GM20000 (cell line): ENCODE results near the gene CACNA1B.

Source experiments
- DNase-seq: peaks from one replicate; pipeline ENCODE4 v3.0.0; 2012; ENCODE audit warnings: low spot score
- TF ChIP-seq, protein P1 (sequence below): IDR thresholded peaks from 2 replicates; pipeline ENCODE4 v1.5.1; 2012; ENCODE audit warnings: mild to moderate bottlenecking, control low read depth; ENCODE audit errors: extremely low read depth, missing control alignments

The CACNA1B gene

DNA sequence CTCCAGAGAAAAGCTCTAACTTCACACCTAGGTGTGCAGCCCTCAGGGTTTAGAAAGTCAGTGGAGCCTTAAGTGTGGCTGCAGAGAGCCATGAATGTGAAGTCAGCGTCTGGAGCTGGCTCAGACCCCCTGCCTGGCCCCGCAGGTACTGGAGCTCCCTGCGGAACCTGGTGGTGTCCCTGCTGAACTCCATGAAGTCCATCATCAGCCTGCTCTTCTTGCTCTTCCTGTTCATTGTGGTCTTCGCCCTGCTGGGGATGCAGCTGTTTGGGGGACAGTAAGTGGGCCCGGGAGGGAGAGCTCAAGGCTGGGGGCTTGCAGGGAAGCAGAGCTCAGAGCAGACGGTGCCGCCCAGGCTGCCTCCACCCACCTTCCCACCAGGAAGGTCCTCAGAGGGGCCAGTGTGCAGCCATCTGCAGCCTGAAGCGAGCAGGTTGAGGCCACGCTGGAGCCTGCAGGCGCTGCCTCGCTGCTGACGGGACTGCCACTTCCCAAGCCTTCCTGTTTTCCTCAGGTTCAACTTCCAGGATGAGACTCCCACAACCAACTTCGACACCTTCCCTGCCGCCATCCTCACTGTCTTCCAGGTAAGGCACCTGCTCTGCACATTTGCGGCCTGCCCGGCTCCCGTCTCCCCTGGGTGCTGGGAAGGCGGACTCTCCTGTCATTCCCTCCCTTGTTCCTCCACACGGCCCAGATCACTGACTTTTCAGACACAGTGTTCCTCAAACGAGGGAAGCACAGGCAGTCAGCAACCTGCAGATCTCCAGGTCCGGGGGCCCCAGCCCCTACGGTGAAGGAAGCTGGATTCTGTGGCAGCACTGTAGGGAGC, 108.9 kb downstream of the CACNA1B start:
- TF ChIP-seq, protein P1, sequence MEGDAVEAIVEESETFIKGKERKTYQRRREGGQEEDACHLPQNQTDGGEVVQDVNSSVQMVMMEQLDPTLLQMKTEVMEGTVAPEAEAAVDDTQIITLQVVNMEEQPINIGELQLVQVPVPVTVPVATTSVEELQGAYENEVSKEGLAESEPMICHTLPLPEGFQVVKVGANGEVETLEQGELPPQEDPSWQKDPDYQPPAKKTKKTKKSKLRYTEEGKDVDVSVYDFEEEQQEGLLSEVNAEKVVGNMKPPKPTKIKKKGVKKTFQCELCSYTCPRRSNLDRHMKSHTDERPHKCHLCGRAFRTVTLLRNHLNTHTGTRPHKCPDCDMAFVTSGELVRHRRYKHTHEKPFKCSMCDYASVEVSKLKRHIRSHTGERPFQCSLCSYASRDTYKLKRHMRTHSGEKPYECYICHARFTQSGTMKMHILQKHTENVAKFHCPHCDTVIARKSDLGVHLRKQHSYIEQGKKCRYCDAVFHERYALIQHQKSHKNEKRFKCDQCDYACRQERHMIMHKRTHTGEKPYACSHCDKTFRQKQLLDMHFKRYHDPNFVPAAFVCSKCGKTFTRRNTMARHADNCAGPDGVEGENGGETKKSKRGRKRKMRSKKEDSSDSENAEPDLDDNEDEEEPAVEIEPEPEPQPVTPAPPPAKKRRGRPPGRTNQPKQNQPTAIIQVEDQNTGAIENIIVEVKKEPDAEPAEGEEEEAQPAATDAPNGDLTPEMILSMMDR, result no peak
- no peak for DNase-seq

DNA sequence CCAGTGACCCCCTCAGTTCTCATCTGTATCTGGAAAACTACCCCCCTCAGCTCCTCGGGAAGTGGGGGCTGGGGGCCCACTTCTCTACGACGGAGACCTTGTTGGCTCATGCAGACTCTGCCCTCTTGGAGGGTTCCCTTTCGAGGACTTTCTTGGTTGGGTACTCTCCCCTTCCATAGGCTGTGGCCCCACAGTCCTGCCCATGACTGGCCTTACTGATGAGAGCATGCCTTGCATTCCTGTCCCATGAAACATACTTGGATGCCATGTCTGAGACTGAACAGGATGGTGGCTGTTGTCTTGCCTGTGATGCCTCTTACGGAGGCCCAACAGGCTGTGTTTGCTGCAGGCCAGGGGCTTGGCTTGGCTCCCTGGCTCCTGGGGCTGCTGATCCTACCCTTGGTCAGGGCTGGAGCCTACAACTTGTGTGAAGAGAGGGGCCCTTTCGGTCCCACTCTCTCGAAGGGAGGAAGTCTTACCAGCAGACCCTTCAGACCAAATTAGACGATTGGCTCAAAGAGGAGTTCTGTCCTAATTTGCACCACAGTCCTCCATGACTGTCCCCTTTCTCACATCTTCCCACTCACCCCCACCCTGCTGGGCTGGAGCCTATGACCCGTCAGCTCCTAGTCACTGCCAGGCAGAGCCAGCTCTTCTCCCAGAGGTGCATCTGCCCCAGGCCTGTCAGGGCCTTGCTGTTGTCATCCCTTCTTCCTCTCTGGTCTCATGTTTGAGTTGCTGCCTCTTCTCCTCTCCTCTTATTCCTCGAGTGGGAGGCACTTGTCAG, 109.9 kb downstream of the CACNA1B start:
- DNase-seq, result no peak
- TF ChIP-seq, protein P1, result no peak

DNA sequence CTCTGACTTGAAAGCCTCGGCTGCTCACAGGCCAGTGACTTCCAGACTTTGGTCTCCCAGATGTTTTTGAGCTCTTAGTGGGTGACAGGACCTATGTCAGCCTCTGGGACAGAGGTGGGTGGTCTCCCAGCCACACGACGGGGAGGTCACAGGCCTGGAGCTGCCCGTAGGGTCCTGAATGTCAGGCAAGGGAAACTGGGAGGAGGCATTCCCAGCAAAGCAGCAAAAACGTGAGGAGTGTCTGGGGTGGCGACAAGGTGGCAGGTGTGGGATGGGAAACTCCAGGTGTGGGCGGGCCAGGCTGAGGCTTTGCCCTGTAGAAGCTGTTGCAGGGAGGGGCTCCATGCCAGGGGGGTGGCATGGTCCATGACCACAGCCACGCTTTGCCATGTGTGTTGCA, 110.5 kb downstream of the CACNA1B start:
- TF ChIP-seq, protein P1, result no peak
- DNase-seq, result no peak

DNA sequence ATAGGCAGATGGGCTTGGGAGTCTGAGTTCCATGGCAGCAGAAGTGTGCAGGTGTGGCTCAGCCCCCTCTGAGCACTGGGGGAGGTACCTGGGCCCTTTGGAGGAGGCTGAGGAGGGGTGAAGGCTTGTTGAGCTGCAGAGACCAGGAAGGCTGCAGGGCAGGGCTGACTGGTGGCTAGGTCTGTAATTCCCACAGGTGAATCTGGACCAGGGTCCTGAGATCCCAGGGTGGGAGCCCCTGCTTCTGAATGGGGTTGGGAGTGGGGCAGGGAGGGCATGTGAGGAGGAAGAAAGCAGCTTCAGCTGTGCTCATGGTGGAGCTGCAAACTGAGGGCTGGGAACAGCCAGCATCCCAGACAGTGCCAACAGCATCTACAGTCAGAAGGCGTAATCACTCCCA, 111.1 kb downstream of the CACNA1B start:
- no peak for DNase-seq
- TF ChIP-seq, protein P1, result no peak

DNA sequence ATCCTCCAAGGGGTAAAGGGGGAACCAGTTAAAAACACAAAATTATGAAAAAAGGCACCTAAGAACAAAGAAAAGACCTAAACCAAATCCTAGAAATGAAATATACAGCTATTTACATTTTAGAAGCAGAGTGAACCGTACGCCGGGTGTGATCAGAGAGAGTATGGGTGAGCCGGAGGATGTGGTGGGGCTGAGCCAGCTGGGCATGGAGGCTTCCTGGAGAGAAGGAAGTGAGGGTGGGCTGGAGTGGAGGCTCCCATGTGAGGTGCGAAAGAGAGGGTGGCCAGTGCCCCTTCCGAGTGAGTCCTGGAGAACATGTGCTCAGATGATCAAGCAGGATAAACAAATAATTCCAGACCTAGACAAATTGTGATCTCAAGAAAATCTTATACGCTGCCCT, 111.6 kb downstream of the CACNA1B start:
- DNase-seq, result no peak
- TF ChIP-seq, protein P1, result no peak

DNA sequence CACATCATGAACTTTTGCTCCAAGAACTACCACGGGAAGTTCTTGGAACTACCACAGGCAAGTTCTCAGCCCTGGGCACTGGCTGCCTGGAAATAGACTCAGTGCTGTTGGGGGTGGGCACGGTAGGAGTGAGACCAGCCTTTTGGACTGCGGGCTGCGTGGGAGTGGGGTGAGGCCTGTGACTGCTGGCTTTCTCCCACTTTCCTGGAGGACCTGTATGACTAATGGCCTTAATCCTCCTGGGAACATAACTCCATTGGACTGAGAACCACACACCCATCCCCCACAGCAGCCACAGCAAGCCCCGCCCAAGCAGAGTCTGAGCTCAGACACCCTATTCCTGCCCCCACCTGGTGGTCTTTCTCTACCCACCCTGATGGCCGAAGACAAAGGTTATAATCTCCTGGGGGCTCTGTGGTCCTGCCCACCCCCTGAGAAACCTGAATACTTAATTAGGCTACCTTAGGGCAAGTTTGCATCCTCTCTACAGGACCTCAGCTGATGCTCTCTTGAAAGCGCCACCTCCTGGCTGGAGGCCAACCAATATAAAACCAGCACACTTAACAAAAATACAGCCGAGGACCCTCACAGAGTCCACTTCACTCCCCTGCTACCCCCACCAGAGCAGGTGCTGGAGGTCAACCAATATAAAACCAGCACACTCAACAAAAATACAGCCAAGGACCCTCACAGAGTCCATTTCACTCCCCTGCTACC, 112.6 kb downstream of the CACNA1B start:
- TF ChIP-seq, protein P1, result no peak
- DNase-seq, result no peak
